GM12801 (cell line): Measurements from ENCODE around the gene LHPP.

Source experiments
- TF ChIP-seq, protein P1 (sequence below): IDR thresholded peaks from one replicate; pipeline ENCODE4 v1.5.1; 2011; ENCODE audit warnings: control low read depth; ENCODE audit not compliant: insufficient read length; ENCODE audit errors: extremely low read depth

Gene LHPP

DNA sequence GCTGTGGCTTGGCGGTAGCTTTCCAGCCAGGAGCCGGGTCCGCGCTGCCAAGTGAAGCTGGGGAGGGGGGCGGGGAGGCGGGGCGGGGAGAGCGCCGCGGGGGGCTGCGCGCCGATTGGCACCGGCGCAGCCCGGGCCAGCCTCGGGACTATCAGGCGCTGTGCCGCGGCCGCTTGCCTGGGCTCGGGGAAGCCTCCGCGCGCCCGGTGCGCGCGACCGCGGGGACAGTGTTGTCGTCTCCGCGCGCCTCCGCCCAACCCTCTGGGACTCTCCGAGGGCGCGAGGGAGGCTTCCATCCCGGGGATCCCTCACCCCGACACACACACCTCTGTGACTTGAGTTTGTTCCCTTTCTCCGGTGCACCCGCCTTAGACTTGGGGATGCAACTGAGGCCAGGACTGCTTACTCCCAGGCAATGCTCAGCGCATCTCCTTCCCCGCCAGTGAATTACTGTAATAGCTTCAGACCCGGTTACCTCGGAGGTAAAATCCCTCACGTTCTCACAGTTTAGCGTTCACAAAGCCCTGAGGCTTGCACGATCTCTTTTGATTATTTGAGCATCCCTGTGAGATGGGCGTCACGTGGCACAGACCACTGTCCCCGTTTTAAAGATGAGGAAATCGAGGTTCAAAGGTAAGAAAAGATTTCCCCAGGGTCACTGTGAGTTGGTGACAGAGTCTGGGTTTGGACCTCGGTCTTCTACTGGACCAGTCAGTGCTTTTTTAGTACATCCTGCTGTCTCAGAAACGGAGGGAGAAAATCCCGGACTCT is 11.4 kb upstream of the LHPP start, which contains the start of gene NKX1-2:
Gene NKX1-2, minus strand, starts transcription at position 24 of the 771 bp plus-strand sequence. CDS start 92 bp downstream, outside the sequence.
- TF ChIP-seq, protein P1, sequence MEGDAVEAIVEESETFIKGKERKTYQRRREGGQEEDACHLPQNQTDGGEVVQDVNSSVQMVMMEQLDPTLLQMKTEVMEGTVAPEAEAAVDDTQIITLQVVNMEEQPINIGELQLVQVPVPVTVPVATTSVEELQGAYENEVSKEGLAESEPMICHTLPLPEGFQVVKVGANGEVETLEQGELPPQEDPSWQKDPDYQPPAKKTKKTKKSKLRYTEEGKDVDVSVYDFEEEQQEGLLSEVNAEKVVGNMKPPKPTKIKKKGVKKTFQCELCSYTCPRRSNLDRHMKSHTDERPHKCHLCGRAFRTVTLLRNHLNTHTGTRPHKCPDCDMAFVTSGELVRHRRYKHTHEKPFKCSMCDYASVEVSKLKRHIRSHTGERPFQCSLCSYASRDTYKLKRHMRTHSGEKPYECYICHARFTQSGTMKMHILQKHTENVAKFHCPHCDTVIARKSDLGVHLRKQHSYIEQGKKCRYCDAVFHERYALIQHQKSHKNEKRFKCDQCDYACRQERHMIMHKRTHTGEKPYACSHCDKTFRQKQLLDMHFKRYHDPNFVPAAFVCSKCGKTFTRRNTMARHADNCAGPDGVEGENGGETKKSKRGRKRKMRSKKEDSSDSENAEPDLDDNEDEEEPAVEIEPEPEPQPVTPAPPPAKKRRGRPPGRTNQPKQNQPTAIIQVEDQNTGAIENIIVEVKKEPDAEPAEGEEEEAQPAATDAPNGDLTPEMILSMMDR = no peak

DNA sequence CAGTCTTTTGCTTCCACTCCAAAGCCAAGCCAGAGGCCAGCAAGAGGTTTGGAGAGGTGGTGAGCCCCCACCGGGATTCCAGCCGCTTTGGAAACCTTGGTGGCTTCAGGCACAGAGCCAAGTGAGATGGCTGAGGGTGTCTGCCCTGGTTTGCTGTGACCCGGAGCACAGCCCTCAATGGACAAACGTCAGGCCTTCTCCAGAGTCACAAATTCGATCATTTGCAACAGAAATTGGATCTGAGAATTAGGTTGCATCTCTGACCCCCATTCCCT is 10.9 kb upstream of the LHPP start:
- TF ChIP-seq, protein P1 = no peak

DNA sequence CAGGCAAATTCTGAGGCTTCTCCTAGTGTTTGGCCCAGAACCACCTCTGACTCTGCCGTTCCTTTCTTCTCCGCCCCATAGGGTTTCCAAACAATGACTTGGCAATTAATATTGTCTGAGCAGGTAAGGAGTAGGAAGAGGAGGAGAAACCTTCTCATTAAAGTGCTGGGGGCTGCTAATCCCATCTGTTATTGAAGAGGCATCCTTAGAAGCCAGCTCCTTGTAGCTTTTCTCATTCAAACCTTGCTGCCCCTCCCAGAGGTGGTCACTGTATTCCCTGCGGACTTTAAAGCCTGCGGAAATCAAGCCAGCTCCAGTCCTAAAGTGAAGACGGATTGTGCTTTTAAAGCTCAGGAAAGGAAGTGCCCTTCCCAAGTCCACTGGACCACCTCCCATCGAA is 10.3 kb upstream of the LHPP start:
- TF ChIP-seq, protein P1 = no peak

DNA sequence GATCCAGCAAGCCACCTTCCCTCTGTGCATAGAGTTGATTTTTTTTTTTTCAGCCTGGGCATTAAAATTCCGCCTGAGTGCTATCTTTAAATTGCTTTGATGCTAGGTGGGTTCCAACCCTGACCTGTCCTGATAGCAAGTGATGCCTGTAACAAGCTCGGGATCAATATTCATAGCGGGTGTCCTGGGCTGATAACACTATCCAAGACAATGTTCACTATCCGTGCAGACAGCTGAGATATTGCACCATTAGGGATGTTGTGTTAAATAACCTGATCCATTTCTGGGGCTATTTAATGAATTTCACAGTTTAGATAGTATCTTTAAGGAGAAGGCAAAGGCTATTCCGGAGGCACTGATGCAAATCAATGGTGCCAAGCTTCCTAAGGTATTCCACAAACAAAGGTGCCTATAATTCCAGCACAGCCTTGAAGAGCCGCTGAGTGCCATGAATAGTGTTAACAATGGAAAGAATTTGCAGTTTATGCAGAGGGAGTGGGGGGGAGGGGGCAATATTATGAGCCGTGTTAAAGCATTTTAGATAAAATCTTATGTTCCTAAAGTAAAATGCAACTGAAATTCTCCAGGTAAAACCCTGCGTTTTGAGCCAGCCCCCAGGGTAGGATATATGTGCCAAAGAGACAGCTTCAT is 7.5 kb upstream of the LHPP start:
- TF ChIP-seq, protein P1 = no peak

DNA sequence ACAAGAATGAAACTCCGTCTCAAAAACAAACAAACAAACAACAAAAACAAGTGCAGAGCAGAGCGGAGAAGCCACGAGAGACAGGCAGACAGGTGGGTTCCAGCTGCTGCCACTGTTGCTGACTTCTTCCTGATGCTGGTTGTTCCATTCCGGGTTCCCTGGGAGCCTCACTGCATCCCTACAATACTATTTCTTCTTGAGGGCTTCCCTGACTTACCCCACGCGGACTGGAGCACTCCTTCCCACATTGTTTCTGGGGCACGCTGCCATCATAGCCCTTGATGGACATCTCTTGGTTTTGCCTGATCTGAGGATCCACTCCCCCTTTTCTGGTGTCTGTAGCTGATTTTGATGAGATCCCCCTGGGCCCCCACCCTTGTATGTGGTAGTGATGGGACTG is 6.2 kb upstream of the LHPP start:
- TF ChIP-seq, protein P1 = no peak

DNA sequence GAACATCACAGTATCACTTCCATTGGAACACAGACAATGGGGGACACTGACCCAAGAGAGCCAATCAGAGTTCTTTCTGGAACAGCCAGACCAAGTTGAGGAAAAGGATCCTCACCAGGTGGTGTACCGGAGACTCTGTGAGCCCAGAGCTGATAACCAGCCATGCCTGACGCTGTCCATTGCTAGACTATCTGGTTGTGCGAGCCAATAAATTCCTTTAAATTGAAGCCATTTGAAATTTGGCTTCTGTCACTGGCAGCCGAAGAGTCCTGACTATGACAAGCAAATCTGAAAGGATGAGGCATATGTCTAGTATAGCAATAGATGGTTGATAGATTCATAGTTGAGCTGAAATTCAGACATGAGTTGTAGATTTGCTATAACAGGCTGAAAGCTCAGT is 3.1 kb upstream of the LHPP start:
- TF ChIP-seq, protein P1 = no peak

DNA sequence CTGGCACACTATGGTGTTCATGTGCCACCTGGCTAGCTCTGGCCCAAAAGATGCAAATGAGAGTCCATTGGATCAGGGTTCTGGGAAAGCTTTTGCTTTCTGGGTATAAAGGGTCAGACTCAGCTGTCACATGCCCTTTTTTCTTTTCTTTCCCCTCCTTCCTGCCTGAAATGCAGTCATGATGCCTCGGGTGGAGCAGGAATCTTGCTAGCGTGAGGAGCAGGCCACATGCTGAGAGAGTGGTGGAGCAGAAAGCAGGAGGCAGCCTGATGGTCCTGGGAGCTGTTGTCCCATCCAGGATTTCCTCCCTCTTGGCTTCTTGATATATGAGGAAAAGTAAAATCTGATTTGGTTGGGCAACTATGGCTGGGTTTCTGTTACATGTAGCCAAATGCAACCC is 2.7 kb upstream of the LHPP start:
- TF ChIP-seq, protein P1 = no peak
